G401.6 (cell line): ENCODE measurements around the gene ITGA5.

Experiments
- FAIRE-seq: peaks from 2 replicates; lab custom pipeline; 2012; peaks lifted over from hg19 to GRCh38; lab: Jason Lieb, UNC

Gene ITGA5

GRCh38 chr12:54352891-54353874 is 65.9 kb downstream of the ITGA5 start:
- FAIRE-seq, result no peak

- FAIRE-seq, result no peak
These were observed 67.0 kb downstream of the ITGA5 start for GRCh38 chr12:54352022-54352531.

GRCh38 chr12:54351341-54351740 is 67.7 kb downstream of the ITGA5 start:
- FAIRE-seq, result no peak

GRCh38 chr12:54350743-54351142 is 68.3 kb downstream of the ITGA5 start:
- no peak for FAIRE-seq

- FAIRE-seq, result no peak
These were observed 69.4 kb downstream of the ITGA5 start for GRCh38 chr12:54349679-54350078.

GRCh38 chr12:54349036-54349435 is 70.0 kb downstream of the ITGA5 start:
- no peak for FAIRE-seq
